HCT116 (cell line): Measurements from ENCODE around the gene FAM131A. TPM values are rescaled to one million over a fixed set of nuclear protein-coding genes. Genes with fewer than 3 reads are reported as not detected.

Source experiments
- ATAC-seq: fragments of 200-7000 bp; cut with Tn5 transposase; 2 replicates; pipeline ENCODE4 v1.9.1; 2020; ENCODE audit warnings: mild to moderate bottlenecking, moderate library complexity
- BruUV-seq: library from RNA; stranded (reverse); fragments of 400-500 nt; replicated peaks from 2 replicates; lab custom pipeline; 2021; lab: Mats Ljungman, UMichigan
- CTCF ChIA-PET: fragments of 300-600 bp; sonication (Branson Sonifier 250); formaldehyde crosslinking; loops from one replicate; lab custom pipeline; 2021; ENCODE audit warnings: antibody characterized with exemption; lab: Charles Lee
- POLR2A ChIA-PET: fragments of 300-600, 350-600 bp; sonication (Branson Sonifier 250); formaldehyde crosslinking; loops from one replicate; lab custom pipeline; 2021; ENCODE audit warnings: antibody characterized with exemption; lab: Charles Lee
- RAD21 ChIA-PET, 2 experiments: fragments of 300-600 bp; sonication (Branson Sonifier 250); formaldehyde crosslinking; loops; one replicate each; lab custom pipeline; 2023; ENCODE audit warnings: low total read pairs in 2 of 2; ENCODE audit not compliant: uncharacterized antibody in 2 of 2, unreplicated experiment in 2 of 2, low non-redundant PET in 1 of 2; lab: Charles Lee
- DNase-seq: peaks from one replicate; pipeline ENCODE4 v3.0.0-alpha.2; 2010; ENCODE audit warnings: low read depth, low spot score
- H2AFZ ChIP-seq: fragments of 200-600 bp; shearing (Covaris generic), sonication (generic); 2 replicates; pipeline ENCODE4 v1.6.1; 2017; ENCODE audit warnings: low read depth, mixed run types, mixed read lengths, antibody characterized with exemption, low read length; ENCODE audit not compliant: poor library complexity, severe bottlenecking
- H3K27ac ChIP-seq: 2 replicates; pipeline ENCODE4 v1.5.1; 2012; ENCODE audit warnings: low read depth, low read length
- H3K27me3 ChIP-seq: fragments of 200-600 bp; sonication (generic); 2 replicates; pipeline ENCODE4 v1.6.1; 2016; ENCODE audit warnings: mixed run types, low read length, mixed read lengths; ENCODE audit not compliant: insufficient read depth
- H3K36me3 ChIP-seq, 2 experiments: fragments of 200-500 bp in 1 of 2; fragments of 200-600 bp in 1 of 2; sonication (Bioruptor generic) in 1 of 2; sonication (generic) in 1 of 2; 2 replicates each; pipeline versions ENCODE4 v1.5.1 to v1.6.1; 2014 to 2016; ENCODE audit warnings: low read length in 2 of 2, inconsistent platforms in 1 of 2, mixed read lengths in 1 of 2, mixed run types in 1 of 2; ENCODE audit not compliant: insufficient read depth in 2 of 2, control insufficient read depth in 1 of 2
- H3K4me1 ChIP-seq, 2 experiments: fragments of 200-600 bp in 1 of 2; sonication (generic) in 1 of 2; 2 replicates each; pipeline versions ENCODE4 v1.5.1 to v1.6.1; 2012 to 2017; ENCODE audit warnings: low read length in 2 of 2, inconsistent platforms in 1 of 2, mild to moderate bottlenecking in 1 of 2, mixed read lengths in 1 of 2, mixed run types in 1 of 2, moderate library complexity in 1 of 2; ENCODE audit not compliant: insufficient read depth in 2 of 2, control insufficient read depth in 1 of 2
- H3K4me2 ChIP-seq: fragments of 200-600 bp; sonication (generic); 2 replicates; pipeline ENCODE4 v1.6.1; 2017; ENCODE audit warnings: mixed run types, low read length, mixed read lengths
- H3K4me3 ChIP-seq, 2 experiments: fragments of 200-600 bp in 1 of 2; sonication (generic) in 1 of 2; replicated peaks in 1 of 2; 2 replicates each; pipeline ENCODE4 v1.5.1; 2011 to 2016; ENCODE audit warnings: low read length in 2 of 2, control low read depth in 1 of 2, low read depth in 1 of 2, mild to moderate bottlenecking in 1 of 2, mixed read lengths in 1 of 2, mixed run types in 1 of 2
- H3K79me2 ChIP-seq: fragments of 200-600 bp; sonication (generic); 2 replicates; pipeline ENCODE4 v1.6.1; 2017; ENCODE audit warnings: mild to moderate bottlenecking, mixed run types, low read length, moderate library complexity, mixed read lengths; ENCODE audit not compliant: insufficient read depth
- H3K9ac ChIP-seq: fragments of 200-600 bp; sonication (generic); 2 replicates; pipeline ENCODE4 v1.6.1; 2016; ENCODE audit warnings: low read length, mixed read lengths
- H3K9me2 ChIP-seq: fragments of 200-600 bp; sonication (generic), shearing (Covaris generic); 2 replicates; pipeline ENCODE4 v1.6.1; 2017; ENCODE audit warnings: mixed run types, mild to moderate bottlenecking, moderate library complexity; ENCODE audit not compliant: insufficient read depth
- H3K9me3 ChIP-seq, 2 experiments: fragments of 200-500 bp in 1 of 2; fragments of 200-600 bp in 1 of 2; sonication (Bioruptor generic) in 1 of 2; sonication (generic) in 1 of 2; 2 replicates each; pipeline ENCODE4 v1.6.1; 2014 to 2017; ENCODE audit warnings: low read length in 2 of 2, mixed read lengths in 2 of 2, inconsistent platforms in 1 of 2, low read depth in 1 of 2, mild to moderate bottlenecking in 1 of 2, mixed run types in 1 of 2, moderate library complexity in 1 of 2; ENCODE audit not compliant: control insufficient read depth in 1 of 2, insufficient read depth in 1 of 2
- H4K20me1 ChIP-seq: fragments of 200-600 bp; sonication (generic), shearing (Covaris generic); 2 replicates; pipeline ENCODE4 v1.6.1; 2017; ENCODE audit warnings: mixed run types, mild to moderate bottlenecking, moderate library complexity; ENCODE audit not compliant: insufficient read depth
- EZH2 ChIP-seq: fragments of 200-600 bp; sonication (generic); IDR thresholded peaks from 2 replicates; pipeline ENCODE4 v1.6.1; 2017; ENCODE audit warnings: antibody characterized with exemption, mixed run types
- POLR2A ChIP-seq: IDR thresholded peaks from 2 replicates; pipeline ENCODE4 v1.7.0; 2011; ENCODE audit warnings: borderline replicate concordance; ENCODE audit not compliant: insufficient read depth, insufficient read length; ENCODE audit errors: extremely low read depth
- POLR2AphosphoS5 ChIP-seq: IDR thresholded peaks from 2 replicates; pipeline ENCODE4 v1.6.1; 2011; ENCODE audit warnings: mild to moderate bottlenecking, low read depth, low read length, moderate library complexity
- YY1 ChIP-seq: IDR thresholded peaks from 2 replicates; pipeline ENCODE4 v1.6.1; 2011; ENCODE audit warnings: low read length, low read depth, moderate library complexity, mild to moderate bottlenecking; ENCODE audit not compliant: insufficient replicate concordance; ENCODE audit errors: extremely low read depth
- ZFX ChIP-seq: fragments of 450-650 bp; IDR thresholded peaks from 2 replicates; pipeline ENCODE4 v1.6.1; 2017
- intact Hi-C: fragments of 100-400 bp; cut with micrococcal nuclease; formaldehyde crosslinking; loops from 2 replicates; pipeline ENCODE4 v1.10.0; 2022
- total RNA-seq: library from RNA; stranded (reverse); gene quantifications from one replicate; pipeline ENCODE4 v1.2.1, GENCODE V29; 2021; ENCODE audit not compliant: unreplicated experiment

The FAM131A gene
- total RNA-seq, 1 experiment from 2014 or later, result 17.8 TPM

DNA sequence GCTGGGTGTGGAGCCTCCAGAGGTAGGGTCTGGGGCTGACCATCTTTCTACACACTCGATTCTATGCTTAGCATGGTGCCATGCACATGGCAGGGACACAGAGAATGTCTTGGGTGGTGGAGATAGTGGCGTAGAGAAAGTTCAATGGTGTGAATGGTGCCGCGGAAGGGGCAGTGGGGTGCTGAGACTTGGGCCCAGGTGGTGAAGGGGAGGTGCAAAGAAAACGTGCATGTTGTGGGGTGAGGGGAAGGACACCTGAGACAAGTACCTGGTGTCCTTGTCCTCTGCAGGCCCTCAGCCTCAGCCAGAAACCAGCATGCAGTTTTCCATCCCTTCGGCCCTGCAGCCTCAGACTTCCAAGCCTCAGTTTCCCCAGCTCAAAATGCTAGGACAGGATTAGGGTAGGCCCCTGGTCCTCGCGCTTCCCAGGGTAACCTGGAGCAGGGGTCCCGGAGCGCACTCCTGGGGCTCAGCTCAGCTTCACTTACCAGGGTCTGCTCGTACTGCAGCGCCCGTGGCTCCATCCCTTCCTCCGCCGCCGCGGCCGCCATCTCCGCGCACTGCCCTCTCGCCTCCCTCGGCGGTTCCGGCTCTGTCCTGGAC lies 23.6 kb downstream of the FAM131A start:
- peaks cover 39% of the 10 kb centered on the region for H3K79me2 ChIP-seq
- H2AFZ ChIP-seq, result no peak overlapping the region
- H3K9me2 ChIP-seq, result no peaks in the 10 kb centered on the region
- intact Hi-C loops, result no loop called here
- BruUV-seq, result TSS peak; percentile 46
- no peak for DNase-seq
- ChIA-PET POLR2A (interaction anchor here (0.9 to 1.9 kb wide), 2 partner anchors 15 to 153 kb away, joined by 3 to 5 read pairs; no protein-coding TSS in a partner anchor), RAD21 (no interaction called here), CTCF (interaction anchor here (0.6 to 1.4 kb wide), 3 partner anchors 10 to 891 kb away, joined by 3 read pairs; no protein-coding TSS in a partner anchor)
- H3K4me1 ChIP-seq, result peaks cover 9 to 25% of the 10 kb centered on the region in 2 experiments
- H3K27ac ChIP-seq, result peak overlapping the region; percentile 96
- H3K36me3 ChIP-seq, result peaks cover 17 to 18% of the 10 kb centered on the region in 2 experiments; a peak in 3 of 4 replicates
- H3K4me3 ChIP-seq, result peak overlapping the region; percentile 95 to 96
- H4K20me1 ChIP-seq, result no peaks in the 10 kb centered on the region
- no peak for TF ChIP-seq POLR2A
- TF ChIP-seq EZH2, result no peak
- peak overlapping the region; percentile 99 for H3K9ac ChIP-seq
- H3K27me3 ChIP-seq, result no peaks in the 10 kb centered on the region
- H3K9me3 ChIP-seq, result no peaks in the 10 kb centered on the region
- no peak for ATAC-seq
- H3K4me2 ChIP-seq, result peak overlapping the region; percentile 99

DNA sequence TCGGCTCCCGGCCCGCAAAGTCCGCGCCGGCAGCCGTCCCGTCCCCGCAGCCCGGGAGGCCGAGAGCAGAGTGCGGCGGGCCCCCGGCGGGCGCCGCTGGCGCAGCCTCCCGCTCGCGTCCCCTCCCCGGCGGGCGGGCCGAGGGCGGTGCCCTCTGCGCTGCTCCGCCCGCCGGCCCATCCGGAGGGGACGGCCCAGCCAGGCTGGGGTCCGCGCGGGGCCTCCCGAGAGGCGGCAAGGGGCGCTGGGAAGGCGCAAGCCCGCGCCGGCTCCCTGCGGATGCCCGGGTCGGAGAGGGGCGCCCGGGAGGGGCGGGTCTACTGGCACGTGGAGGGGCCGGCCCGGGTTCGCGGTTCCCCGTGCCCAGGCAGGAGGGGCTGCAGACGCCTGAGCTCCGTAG lies 24.1 kb downstream of the FAM131A start, which contains the start of the genes CLCN2 and POLR2H:
CLCN2 (minus strand) TSS at position 74 of the 400 bp plus-strand sequence. CDS start 126 bp downstream, outside the sequence.
POLR2H (plus strand) TSS at position 179 of the 400 bp plus-strand sequence. CDS start 1,783 bp downstream, outside the sequence.
- Histone ChIP-seq H3K4me2 (peak within 1 kb of the TSS; percentile 99), H3K9me2 (no peaks in the 10 kb centered on the region), H3K4me3 (peak within 1 kb of the TSS; percentile 95 to 96), H2AFZ (no peak within 1 kb of the TSS), H3K4me1 (peaks cover 9 to 25% of the 10 kb centered on the region in 2 experiments), H3K79me2 (peaks cover 42% of the 10 kb centered on the region), H3K27me3 (no peaks in the 10 kb centered on the region), H3K9ac (peak within 1 kb of the TSS; percentile 99), H3K27ac (peak within 1 kb of the TSS; percentile 96), H3K36me3 (peaks cover 15 to 20% of the 10 kb centered on the region in 2 experiments; a peak in 3 of 4 replicates), H4K20me1 (no peaks in the 10 kb centered on the region), H3K9me3 (no peaks in the 10 kb centered on the region)
- TF ChIP-seq POLR2A (no peak), ZFX (peak; percentile 69), POLR2AphosphoS5 (peak; percentile 55), EZH2 (no peak), YY1 (peak; percentile 55)
- DNase-seq (no peak), ATAC-seq (peak; percentile 52)
- BruUV-seq, result no TSS peak
- ChIA-PET RAD21 (interaction anchor here in 1 of 2 experiments (0.7 kb wide), 1 partner anchor 10 kb away, joined by 3 read pairs; no protein-coding TSS in a partner anchor), POLR2A (interaction anchor here (1.1 to 2.6 kb wide), 7 partner anchors 10 to 180 kb away, joined by 3 to 13 read pairs (median 5); no protein-coding TSS in a partner anchor), CTCF (interaction anchor here (0.9 to 1.5 kb wide), 2 partner anchors 16 to 191 kb away, joined by 3 to 7 read pairs; no protein-coding TSS in a partner anchor)
- intact Hi-C loops, result no loop called here
